Stomach smooth muscle (tissue), 2 donors: ENCODE results near the gene NDUFB11.
"Not testable (repeated sequence)": the region's sequence is repeated elsewhere in the genome, so short reads cannot be mapped to it uniquely, and the experiment has no call there.

Experiments
- H3K27ac ChIP-seq: one replicate; pipeline ENCODE4 v1.7.0; 2013; ENCODE audit warnings: mild to moderate bottlenecking, low read length, inconsistent platforms
- H3K27me3 ChIP-seq, 2 donors: one replicate each; pipeline ENCODE4 v1.7.0; 2013; ENCODE audit warnings: low read length in 2 of 2; ENCODE audit not compliant: insufficient read depth in 2 of 2, control insufficient read depth in 1 of 2
- H3K36me3 ChIP-seq, 2 donors: one replicate each; pipeline ENCODE4 v1.7.0; 2013; ENCODE audit warnings: low read length in 2 of 2; ENCODE audit not compliant: control insufficient read depth in 2 of 2, insufficient read depth in 2 of 2
- H3K4me1 ChIP-seq: one replicate; pipeline ENCODE4 v1.7.0; 2013; ENCODE audit warnings: low read length; ENCODE audit not compliant: control insufficient read depth, insufficient read depth
- H3K4me3 ChIP-seq, 2 donors: one replicate each; pipeline ENCODE4 v1.7.0; 2013; ENCODE audit warnings: low read length in 2 of 2
- H3K9ac ChIP-seq, 2 donors: one replicate each; pipeline ENCODE4 v1.7.0; 2013; ENCODE audit warnings: low read length in 2 of 2, mild to moderate bottlenecking in 1 of 2
- H3K9me3 ChIP-seq, 2 donors: one replicate each; pipeline ENCODE4 v1.7.0; 2013; ENCODE audit warnings: low read length in 2 of 2; ENCODE audit not compliant: control insufficient read depth in 2 of 2
- donor health status: healthy.
- donor health status: Pancreatic carcinoma.

The NDUFB11 gene

DNA sequence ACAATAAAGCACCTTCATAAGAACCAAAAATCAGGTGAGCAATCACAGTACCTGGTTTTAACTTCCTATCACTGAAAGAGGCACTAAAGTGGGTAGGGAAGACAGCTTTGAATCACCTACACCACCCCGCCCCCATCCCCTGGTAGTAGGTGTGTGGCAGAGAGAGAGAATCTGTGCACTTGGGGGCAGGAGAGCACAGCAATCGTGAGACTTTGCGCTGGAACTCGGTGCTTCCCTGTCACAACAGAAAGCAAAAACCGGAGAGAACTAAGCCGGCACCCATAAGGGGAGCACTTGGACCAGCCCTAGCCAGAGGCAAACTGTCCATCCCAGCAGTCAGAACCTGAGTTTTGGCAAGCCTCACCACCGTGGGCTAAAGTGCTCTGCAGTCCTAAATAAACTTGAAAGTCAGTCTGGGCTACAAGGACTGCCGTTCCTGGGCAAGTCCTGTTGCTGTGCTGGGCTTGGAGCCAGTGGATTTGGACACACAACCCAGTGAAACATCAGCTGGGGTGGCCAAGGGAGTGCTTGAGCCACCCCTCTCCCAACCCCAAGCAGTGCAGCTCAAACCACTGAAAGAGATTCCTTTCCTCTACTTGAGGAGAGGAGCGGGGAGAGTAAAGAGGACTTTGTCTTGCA, 32.1 kb downstream of the NDUFB11 start:
- no peak overlapping the region for H3K9ac ChIP-seq
- H3K27ac ChIP-seq = no peak overlapping the region
- H3K27me3 ChIP-seq = peaks cover 0 to 12% of the 10 kb centered on the region in 2 donors
- no peaks in the 10 kb centered on the region for H3K9me3 ChIP-seq
- no peaks in the 10 kb centered on the region for H3K4me1 ChIP-seq
- peak overlapping the region in 1 of 2 donors; percentile 15 for H3K4me3 ChIP-seq
- H3K36me3 ChIP-seq = no peaks in the 10 kb centered on the region

- not testable (repeated sequence) for H3K9me3 ChIP-seq, H3K9ac ChIP-seq, H3K27ac ChIP-seq, H3K4me1 ChIP-seq, H3K36me3 ChIP-seq, H3K4me3 ChIP-seq
- peaks cover 0 to 12% of the 10 kb centered on the region in 2 donors for H3K27me3 ChIP-seq
These were observed 33.4 kb downstream of the NDUFB11 start for GRCh38 chrX:47110936-47111615.

GRCh38 chrX:47101206-47101605, 43.3 kb downstream of the NDUFB11 start:
- no peak overlapping the region for H3K27ac ChIP-seq
- H3K9me3 ChIP-seq = peaks cover 0 to 2% of the 10 kb centered on the region in 2 donors
- H3K27me3 ChIP-seq = peaks cover 0 to 12% of the 10 kb centered on the region in 2 donors
- peaks cover 0 to 2% of the 10 kb centered on the region in 2 donors for H3K36me3 ChIP-seq
- H3K4me3 ChIP-seq = no peak overlapping the region
- H3K4me1 ChIP-seq = no peaks in the 10 kb centered on the region
- H3K9ac ChIP-seq = no peak overlapping the region

- Histone ChIP-seq H3K36me3 (peaks cover 0 to 2% of the 10 kb centered on the region in 2 donors), H3K27me3 (peaks cover 0 to 12% of the 10 kb centered on the region in 2 donors), H3K27ac (no peak overlapping the region), H3K4me1 (no peaks in the 10 kb centered on the region), H3K4me3 (no peak overlapping the region), H3K9ac (no peak overlapping the region), H3K9me3 (peaks cover 0 to 2% of the 10 kb centered on the region in 2 donors)
These were observed 46.0 kb downstream of the NDUFB11 start for GRCh38 chrX:47098338-47099094.

DNA sequence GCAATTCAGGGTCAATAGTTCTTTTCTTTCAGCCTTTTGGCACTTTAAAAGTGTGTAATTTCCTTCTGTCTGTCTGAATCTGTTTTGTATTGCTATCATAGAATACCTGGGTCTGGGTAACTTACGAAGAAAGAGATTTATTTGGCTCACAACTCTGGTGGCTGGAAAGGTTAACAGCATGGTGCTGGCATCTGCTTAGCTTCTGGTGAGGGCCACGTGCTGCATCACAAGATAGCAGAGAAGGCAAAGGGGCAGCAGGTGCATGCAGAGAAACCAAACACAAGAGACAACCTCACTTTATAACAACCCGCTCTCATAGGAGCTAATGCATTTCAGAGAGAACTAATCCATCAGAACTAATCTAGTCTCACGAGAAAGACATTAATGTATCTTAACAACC, 47.5 kb downstream of the NDUFB11 start:
- no peak overlapping the region for H3K27ac ChIP-seq
- H3K36me3 ChIP-seq = peaks cover 0 to 2% of the 10 kb centered on the region in 2 donors
- peaks cover 0 to 2% of the 10 kb centered on the region in 2 donors for H3K9me3 ChIP-seq

DNA sequence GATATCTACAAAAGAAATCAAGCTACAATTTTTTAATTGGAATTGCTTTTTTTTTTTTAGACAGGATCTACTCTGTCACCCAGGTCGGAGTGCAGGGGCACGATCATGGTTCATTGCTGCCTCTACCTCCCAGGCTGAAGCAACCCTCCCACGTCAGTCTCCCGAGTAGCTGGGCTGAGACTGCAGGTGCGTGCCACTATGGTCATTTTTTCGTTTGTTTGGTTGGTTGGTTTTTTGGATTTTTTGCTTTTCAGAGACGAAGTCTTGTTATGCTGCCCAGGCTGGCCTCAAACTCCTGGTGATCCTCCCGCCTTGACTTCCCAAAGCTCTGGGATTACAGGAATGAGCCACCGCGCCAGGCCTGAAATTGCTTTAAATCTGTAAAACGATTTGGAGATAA, 50.6 kb downstream of the NDUFB11 start:
- Histone ChIP-seq H3K9ac (no peak overlapping the region), H3K4me1 (no peaks in the 10 kb centered on the region), H3K4me3 (no peak overlapping the region), H3K9me3 (no peaks in the 10 kb centered on the region), H3K27me3 (peaks cover 0 to 3% of the 10 kb centered on the region in 2 donors), H3K27ac (no peak overlapping the region), H3K36me3 (no peaks in the 10 kb centered on the region)

More for the DNA sequence above, 47.5 kb downstream of the NDUFB11 start:
- H3K9ac ChIP-seq = no peak overlapping the region
- H3K27me3 ChIP-seq = peaks cover 0 to 9% of the 10 kb centered on the region in 2 donors
- H3K4me3 ChIP-seq = no peak overlapping the region
- H3K4me1 ChIP-seq = no peaks in the 10 kb centered on the region

DNA sequence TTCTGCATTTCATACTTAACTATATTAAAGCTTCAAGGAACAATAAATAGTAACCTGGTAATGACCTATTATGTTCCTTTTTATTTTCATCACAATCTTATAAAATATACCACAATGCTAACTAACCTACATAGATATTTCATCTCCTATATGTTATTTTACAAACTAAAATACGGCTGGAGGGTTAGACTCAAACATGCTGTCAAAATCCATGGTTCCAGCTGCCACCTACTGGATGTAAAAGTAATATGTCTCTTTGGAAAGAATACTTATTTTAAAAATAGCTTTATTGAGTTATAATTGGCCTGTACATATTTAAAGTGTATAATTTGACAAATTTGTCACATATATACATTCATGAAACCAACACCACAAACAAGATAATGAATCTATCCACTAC, 51.3 kb downstream of the NDUFB11 start:
- H3K9ac ChIP-seq = no peak overlapping the region
- no peak overlapping the region for H3K27ac ChIP-seq
- H3K27me3 ChIP-seq = peaks cover 0 to 3% of the 10 kb centered on the region in 2 donors
- no peaks in the 10 kb centered on the region for H3K4me1 ChIP-seq
- peaks cover 0 to under 1% of the 10 kb centered on the region in 2 donors for H3K36me3 ChIP-seq
- H3K4me3 ChIP-seq = no peak overlapping the region
- H3K9me3 ChIP-seq = no peaks in the 10 kb centered on the region
